HepG2 (cell line): ENCODE measurements around the gene DPP7. TPM values are rescaled to one million over a fixed set of nuclear protein-coding genes. Genes with fewer than 3 reads are reported as not detected.

ENCODE experiments used
- ARNT2 ChIP-seq: sonication (generic); formaldehyde crosslinking; IDR thresholded peaks from 2 replicates; pipeline ENCODE4 v1.8.0; 2022; ENCODE audit warnings: mild to moderate bottlenecking, low read depth, missing genetic modification reagents, moderate library complexity
- ASH2L ChIP-seq: fragments of 300-600, 200-600 bp; sonication (generic); IDR thresholded peaks from 2 replicates; pipeline ENCODE4 v1.7.0; 2017; ENCODE audit warnings: low read depth, mild to moderate bottlenecking, moderate library complexity, mixed read lengths, low read length; ENCODE audit not compliant: insufficient read length
- ATF1 ChIP-seq: IDR thresholded peaks from 2 replicates; pipeline ENCODE4 v1.6.1; 2016; ENCODE audit warnings: mild to moderate bottlenecking, control low read depth
- CBX2 ChIP-seq, 2 experiments: fragments of 200-600 bp in 1 of 2; sonication (generic); formaldehyde crosslinking in 1 of 2; IDR thresholded peaks; 2 replicates each; pipeline versions ENCODE4 v1.7.0 to v1.8.1; 2018 to 2022; ENCODE audit warnings: low read depth in 2 of 2, low read length in 1 of 2, mild to moderate bottlenecking in 1 of 2, missing genetic modification reagents in 1 of 2
- EEA1 ChIP-seq: sonication (generic); formaldehyde crosslinking; IDR thresholded peaks from 2 replicates; pipeline ENCODE4 v1.5.1; 2020; ENCODE audit warnings: mild to moderate bottlenecking, missing genetic modification reagents, borderline replicate concordance
- FIP1L1 ChIP-seq: fragments of 200-400 bp; formaldehyde crosslinking; IDR thresholded peaks from 2 replicates; pipeline ENCODE4 v1.6.1; 2018; ENCODE audit warnings: low read depth, mild to moderate bottlenecking, low read length, moderate library complexity, borderline replicate concordance; ENCODE audit not compliant: insufficient read depth
- GTF2F1 ChIP-seq: fragments of 150-350 bp; IDR thresholded peaks from 2 replicates; pipeline ENCODE4 v1.6.1; 2014; ENCODE audit warnings: low read length
- HOXA7 ChIP-seq: sonication (generic); formaldehyde crosslinking; IDR thresholded peaks from 2 replicates; pipeline ENCODE4 v1.8.1; 2022; ENCODE audit warnings: mild to moderate bottlenecking, missing genetic modification reagents, moderate library complexity
- KLF12 ChIP-seq: sonication (generic); formaldehyde crosslinking; IDR thresholded peaks from 2 replicates; pipeline ENCODE4 v1.4.0; 2020; ENCODE audit warnings: missing genetic modification reagents, borderline replicate concordance
- MAF1 ChIP-seq: sonication (generic); formaldehyde crosslinking; IDR thresholded peaks from 2 replicates; pipeline ENCODE4 v1.5.0; 2020; ENCODE audit warnings: missing genetic modification reagents, borderline replicate concordance
- MED1 ChIP-seq: sonication (generic); formaldehyde crosslinking; IDR thresholded peaks from 2 replicates; pipeline ENCODE4 v1.4.0; 2020; ENCODE audit warnings: missing genetic modification reagents
- NFIC ChIP-seq: IDR thresholded peaks from 2 replicates; pipeline ENCODE4 v1.6.1; 2012; ENCODE audit warnings: mild to moderate bottlenecking, low read length, inconsistent platforms
- RFXAP ChIP-seq: sonication (generic); formaldehyde crosslinking; IDR thresholded peaks from 2 replicates; pipeline ENCODE4 v1.4.0; 2020; ENCODE audit warnings: missing genetic modification reagents, borderline replicate concordance
- SMARCC2 ChIP-seq: fragments of 450-650 bp; IDR thresholded peaks from 2 replicates; pipeline ENCODE4 v1.6.1; 2017; ENCODE audit warnings: antibody characterized with exemption, mild to moderate bottlenecking
- SNRNP70 ChIP-seq: fragments of 200-400 bp; formaldehyde crosslinking; IDR thresholded peaks from 2 replicates; pipeline ENCODE4 v1.6.1; 2017; ENCODE audit warnings: mild to moderate bottlenecking, low read depth, low read length, moderate library complexity
- ZFP82 ChIP-seq: sonication (generic); formaldehyde crosslinking; IDR thresholded peaks from 2 replicates; pipeline ENCODE4 v1.5.1; 2020; ENCODE audit warnings: mild to moderate bottlenecking, missing genetic modification reagents, borderline replicate concordance
- ZNF264 ChIP-seq: sonication (generic); formaldehyde crosslinking; IDR thresholded peaks from 2 replicates; pipeline ENCODE4 v1.4.0; 2020; ENCODE audit warnings: missing genetic modification reagents
- ZNF382 ChIP-seq: sonication (generic); formaldehyde crosslinking; IDR thresholded peaks from 2 replicates; pipeline ENCODE4 v1.5.0; 2020; ENCODE audit warnings: missing genetic modification reagents, mild to moderate bottlenecking, borderline replicate concordance
- ZNF670 ChIP-seq: sonication (generic); formaldehyde crosslinking; IDR thresholded peaks from 2 replicates; pipeline ENCODE4 v1.8.0; 2022; ENCODE audit warnings: mild to moderate bottlenecking, missing genetic modification reagents, borderline replicate concordance
- polyA plus RNA-seq, 8 experiments: library from polyadenylated mRNA; depleted of rRNA in 3 of 8; stranded (reverse) in 7 of 8; unstranded in 1 of 8; fragments of >200 nt; fragmentation: Illumina TruSeq in 4 of 8; extraction: Trizol in 4 of 8; gene quantifications; 2 replicates each; pipeline versions ENCODE4 v1.2.1 to v1.2.3, GENCODE V29; 2011 to 2016; ENCODE audit warnings: low read depth in 4 of 8, missing spikeins in 1 of 8, mixed read lengths in 1 of 8; ENCODE audit not compliant: insufficient read depth in 1 of 8
- total RNA-seq, 5 experiments: library from RNA; depleted of rRNA; stranded (reverse); fragments of >200 nt; fragmentation: Illumina TruSeq; extraction: Trizol; gene quantifications; 2 replicates each; pipeline ENCODE4 v1.2.3, GENCODE V29; 2016; ENCODE audit warnings: low read depth in 1 of 5
- TF ChIP-seq, protein P1 (sequence below): sonication (generic); formaldehyde crosslinking; IDR thresholded peaks from 2 replicates; pipeline ENCODE4 v1.5.0; 2020; ENCODE audit warnings: missing genetic modification reagents
- TF ChIP-seq, protein P2 (sequence below): sonication (generic); formaldehyde crosslinking; IDR thresholded peaks from 2 replicates; pipeline ENCODE4 v1.4.0; 2020; ENCODE audit warnings: mild to moderate bottlenecking, missing genetic modification reagents

Gene DPP7
- total and polyA plus RNA-seq, 2 of the 13 experiments (the other 11 are each of a cell fraction or from before 2014, with no cell fraction given): 1.2 to 4.5 TPM

DNA sequence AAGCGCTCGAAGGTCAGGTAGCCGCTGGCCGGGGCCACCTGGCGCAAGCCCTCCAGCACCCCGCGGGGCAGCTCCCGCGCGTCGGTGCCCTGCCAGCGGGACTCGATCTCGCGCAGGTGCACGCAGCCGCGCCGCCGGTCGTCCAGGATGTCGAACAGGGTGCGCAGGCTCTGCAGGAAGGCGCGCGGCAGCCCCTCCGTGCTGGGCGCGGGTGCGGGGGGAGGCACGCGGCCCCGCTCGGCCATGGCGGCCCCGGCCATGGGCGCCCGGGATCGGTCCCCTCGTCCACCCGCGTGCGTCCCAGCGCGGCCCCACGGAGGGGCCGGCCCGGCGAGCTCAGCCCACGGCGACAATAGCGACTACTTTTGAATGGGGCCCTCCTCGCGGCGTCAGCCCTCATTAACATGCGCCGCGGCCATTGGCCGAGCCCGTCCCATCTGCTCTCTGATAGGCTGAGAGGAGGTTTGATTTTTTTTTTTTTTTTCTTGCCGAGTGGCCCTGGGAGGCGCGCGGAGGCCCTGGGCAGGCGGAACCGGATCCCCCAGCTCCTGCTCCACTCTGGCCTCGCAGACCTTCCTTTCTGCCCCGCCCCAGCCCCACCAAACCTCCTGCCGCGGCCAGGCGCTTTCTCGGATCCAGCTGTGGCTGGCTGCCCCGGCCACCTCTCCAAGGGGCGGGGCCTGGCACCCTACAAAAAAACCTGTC lies 44.2 kb downstream of the DPP7 start, which contains the start of gene SAPCD2 (continued):
- TF ChIP-seq ATF1 (CRISPR knock-in tag): no peak
- TF ChIP-seq MAF1 (CRISPR knock-in tag): no peak
- TF ChIP-seq RFXAP (CRISPR knock-in tag): no peak; the same call in 1 of the 2 replicates
- no peak for TF ChIP-seq ZNF264 (CRISPR knock-in tag)
- TF ChIP-seq MED1 (CRISPR knock-in tag): peak; percentile 40
- TF ChIP-seq CBX2 (IDR thresholded peaks at IDR 0.05; ENCODE audit: low read depth, low read length): no peak
- no peak for TF ChIP-seq CBX2 (CRISPR knock-in tag; IDR thresholded peaks at IDR 0.05; ENCODE audit: low read depth)
- no peak for TF ChIP-seq EEA1
- TF ChIP-seq ZNF382: no peak
- TF ChIP-seq ZNF670 (CRISPR knock-in tag): no peak
- TF ChIP-seq, protein P1, sequence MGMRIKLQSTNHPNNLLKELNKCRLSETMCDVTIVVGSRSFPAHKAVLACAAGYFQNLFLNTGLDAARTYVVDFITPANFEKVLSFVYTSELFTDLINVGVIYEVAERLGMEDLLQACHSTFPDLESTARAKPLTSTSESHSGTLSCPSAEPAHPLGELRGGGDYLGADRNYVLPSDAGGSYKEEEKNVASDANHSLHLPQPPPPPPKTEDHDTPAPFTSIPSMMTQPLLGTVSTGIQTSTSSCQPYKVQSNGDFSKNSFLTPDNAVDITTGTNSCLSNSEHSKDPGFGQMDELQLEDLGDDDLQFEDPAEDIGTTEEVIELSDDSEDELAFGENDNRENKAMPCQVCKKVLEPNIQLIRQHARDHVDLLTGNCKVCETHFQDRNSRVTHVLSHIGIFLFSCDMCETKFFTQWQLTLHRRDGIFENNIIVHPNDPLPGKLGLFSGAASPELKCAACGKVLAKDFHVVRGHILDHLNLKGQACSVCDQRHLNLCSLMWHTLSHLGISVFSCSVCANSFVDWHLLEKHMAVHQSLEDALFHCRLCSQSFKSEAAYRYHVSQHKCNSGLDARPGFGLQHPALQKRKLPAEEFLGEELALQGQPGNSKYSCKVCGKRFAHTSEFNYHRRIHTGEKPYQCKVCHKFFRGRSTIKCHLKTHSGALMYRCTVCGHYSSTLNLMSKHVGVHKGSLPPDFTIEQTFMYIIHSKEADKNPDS (CRISPR knock-in tag): no peak
- no peak for TF ChIP-seq SNRNP70
- TF ChIP-seq NFIC: no peak
- TF ChIP-seq HOXA7: no peak
- TF ChIP-seq, protein P2, sequence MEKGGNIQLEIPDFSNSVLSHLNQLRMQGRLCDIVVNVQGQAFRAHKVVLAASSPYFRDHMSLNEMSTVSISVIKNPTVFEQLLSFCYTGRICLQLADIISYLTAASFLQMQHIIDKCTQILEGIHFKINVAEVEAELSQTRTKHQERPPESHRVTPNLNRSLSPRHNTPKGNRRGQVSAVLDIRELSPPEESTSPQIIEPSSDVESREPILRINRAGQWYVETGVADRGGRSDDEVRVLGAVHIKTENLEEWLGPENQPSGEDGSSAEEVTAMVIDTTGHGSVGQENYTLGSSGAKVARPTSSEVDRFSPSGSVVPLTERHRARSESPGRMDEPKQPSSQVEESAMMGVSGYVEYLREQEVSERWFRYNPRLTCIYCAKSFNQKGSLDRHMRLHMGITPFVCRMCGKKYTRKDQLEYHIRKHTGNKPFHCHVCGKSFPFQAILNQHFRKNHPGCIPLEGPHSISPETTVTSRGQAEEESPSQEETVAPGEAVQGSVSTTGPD (CRISPR knock-in tag): no peak
- no peak for TF ChIP-seq SMARCC2
- peak; percentile 73 for TF ChIP-seq ASH2L
- TF ChIP-seq FIP1L1: no peak
- TF ChIP-seq ZFP82 (CRISPR knock-in tag): no peak
- no peak for TF ChIP-seq KLF12 (CRISPR knock-in tag)
- no peak; the same call in 1 of the 2 replicates for TF ChIP-seq ARNT2 (CRISPR knock-in tag)
- TF ChIP-seq GTF2F1: no peak
